Upper lobe of left lung (tissue), 6 donors: ENCODE measurements around the gene DGLUCY. TPM values are rescaled to one million over a fixed set of nuclear protein-coding genes. Genes with fewer than 3 reads are reported as not detected.
"Not testable (repeated sequence)": the region's sequence is repeated elsewhere in the genome, so short reads cannot be mapped to it uniquely, and the experiment has no call there.

Experiments
- ATAC-seq, 2 donors: fragments of 200-7000 bp; cut with Tn5 transposase; one replicate each; pipeline ENCODE4 v1.9.1; 2022; ENCODE audit warnings: mild to moderate bottlenecking in 2 of 2, moderate library complexity in 2 of 2; ENCODE audit not compliant: low FRiP score in 2 of 2
- DNase-seq, 2 donors: peaks; one replicate each; pipeline ENCODE4 v3.0.0-alpha.2; 2019 to 2020
- H3K27ac ChIP-seq, 4 donors: fragments of 200-600 bp; sonication (generic); one replicate each; pipeline ENCODE4 v1.5.1; 2016 to 2019
- H3K27me3 ChIP-seq, 4 donors: fragments of 200-600 bp; sonication (generic); one replicate each; pipeline ENCODE4 v1.5.1; 2017 to 2019
- H3K36me3 ChIP-seq, 4 donors: fragments of 200-600 bp; sonication (generic); one replicate each; pipeline ENCODE4 v1.5.1; 2016 to 2019
- H3K4me1 ChIP-seq, 4 donors: fragments of 200-600 bp; sonication (generic); one replicate each; pipeline ENCODE4 v1.5.1; 2018 to 2019
- H3K4me3 ChIP-seq, 4 donors: fragments of 200-600 bp; sonication (generic); one replicate each; pipeline ENCODE4 v1.5.1; 2017 to 2019; ENCODE audit warnings: mild to moderate bottlenecking in 2 of 4, moderate library complexity in 1 of 4
- H3K9me3 ChIP-seq, 4 donors: fragments of 200-600 bp; sonication (generic); one replicate each; pipeline ENCODE4 v1.5.1; 2018 to 2019
- EP300 ChIP-seq, 4 donors: sonication (generic); formaldehyde crosslinking; IDR thresholded peaks; one replicate each; pipeline ENCODE4 v1.5.1; 2017; ENCODE audit warnings: antibody characterized with exemption in 4 of 4, control low read depth in 2 of 4
- POLR2A ChIP-seq, 4 donors: fragments of 450-650 bp; IDR thresholded peaks; one replicate each; pipeline ENCODE4 v1.5.1; 2016 to 2017; ENCODE audit warnings: antibody characterized with exemption in 4 of 4, mild to moderate bottlenecking in 2 of 4
- POLR2AphosphoS5 ChIP-seq, 2 donors: sonication (generic); formaldehyde crosslinking; IDR thresholded peaks; one replicate each; pipeline ENCODE4 v1.5.1; 2017; ENCODE audit warnings: antibody characterized with exemption in 2 of 2
- WGBS, 2 donors: methylation state at CpG; one replicate each; pipeline ENCODE4 v1.1.5; 2017 to 2018; 5-methylcytosine and 5-hydroxymethylcytosine counted together
- total RNA-seq, 6 donors: library from RNA; depleted of rRNA in 4 of 6; stranded (reverse); fragments of >200 nt in 4 of 6; gene quantifications; one replicate each; pipeline versions ENCODE4 v1.1.0 to v1.2.1, GENCODE V29; 2016 to 2021
- TF ChIP-seq, protein P1 (sequence below), 6 experiments: fragments of 450-650 bp in 4 of 6; fragments of 200-600 bp in 2 of 6; sonication (generic) in 2 of 6; IDR thresholded peaks; one replicate each; pipeline ENCODE4 v1.5.1; 2016 to 2019; ENCODE audit warnings: antibody characterized with exemption in 6 of 6
- donor health status: DM: no; HTN: no; CAD: no; lungs with moderate emphysema.
- donor health status: DM: no; HTN: yes; CAD: no; lungs with severe emphysema.

The DGLUCY gene
- total RNA-seq, 6 donors from 2014 or later = 54.7 to 141 (median 80.3) TPM

DNA sequence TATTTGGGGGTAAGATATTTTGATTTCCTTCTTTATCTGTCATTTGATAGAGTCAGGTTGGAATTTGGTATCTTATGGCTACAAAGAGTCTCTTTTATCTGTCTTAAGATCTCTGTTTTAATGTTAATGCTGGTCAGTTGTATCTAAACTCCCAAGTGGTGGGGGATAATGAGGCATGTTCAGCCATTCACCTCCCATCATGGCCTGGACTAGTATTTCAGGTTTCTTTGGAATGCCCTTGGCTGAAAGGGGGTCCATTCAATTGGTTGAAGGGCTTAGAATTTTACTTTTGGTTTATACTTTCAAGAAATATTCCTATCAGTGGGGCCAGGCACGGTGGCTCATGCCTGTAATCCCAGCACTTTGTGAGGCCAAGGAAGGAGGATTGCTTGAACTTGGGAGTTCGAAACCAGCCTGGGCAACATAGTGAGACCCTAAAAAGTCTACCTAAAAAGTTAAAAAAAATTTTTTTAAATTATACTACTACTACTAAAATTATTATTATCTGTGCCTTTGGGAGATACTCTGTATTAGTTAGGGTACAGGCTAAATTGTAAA, 4.7 kb downstream of the DGLUCY start:
- H3K27ac ChIP-seq = no peak overlapping the region
- TF ChIP-seq, protein P1, sequence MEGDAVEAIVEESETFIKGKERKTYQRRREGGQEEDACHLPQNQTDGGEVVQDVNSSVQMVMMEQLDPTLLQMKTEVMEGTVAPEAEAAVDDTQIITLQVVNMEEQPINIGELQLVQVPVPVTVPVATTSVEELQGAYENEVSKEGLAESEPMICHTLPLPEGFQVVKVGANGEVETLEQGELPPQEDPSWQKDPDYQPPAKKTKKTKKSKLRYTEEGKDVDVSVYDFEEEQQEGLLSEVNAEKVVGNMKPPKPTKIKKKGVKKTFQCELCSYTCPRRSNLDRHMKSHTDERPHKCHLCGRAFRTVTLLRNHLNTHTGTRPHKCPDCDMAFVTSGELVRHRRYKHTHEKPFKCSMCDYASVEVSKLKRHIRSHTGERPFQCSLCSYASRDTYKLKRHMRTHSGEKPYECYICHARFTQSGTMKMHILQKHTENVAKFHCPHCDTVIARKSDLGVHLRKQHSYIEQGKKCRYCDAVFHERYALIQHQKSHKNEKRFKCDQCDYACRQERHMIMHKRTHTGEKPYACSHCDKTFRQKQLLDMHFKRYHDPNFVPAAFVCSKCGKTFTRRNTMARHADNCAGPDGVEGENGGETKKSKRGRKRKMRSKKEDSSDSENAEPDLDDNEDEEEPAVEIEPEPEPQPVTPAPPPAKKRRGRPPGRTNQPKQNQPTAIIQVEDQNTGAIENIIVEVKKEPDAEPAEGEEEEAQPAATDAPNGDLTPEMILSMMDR (IDR thresholded peaks at IDR 0.05) = no peak
- TF ChIP-seq POLR2AphosphoS5 (IDR thresholded peaks at IDR 0.05) = no peak
- TF ChIP-seq POLR2A (IDR thresholded peaks at IDR 0.05) = no peak
- TF ChIP-seq EP300 (IDR thresholded peaks at IDR 0.05) = no peak
- ATAC-seq (no peak), DNase-seq (no peak)
- no peaks in the 10 kb centered on the region for H3K27me3 ChIP-seq
- H3K4me1 ChIP-seq = peaks cover 19 to 56% (median 35%) of the 10 kb centered on the region in 4 donors
- WGBS, 2 donors = 92 to 95% methylated on average over 2 of the region's 2 CpGs
- no peak overlapping the region for H3K4me3 ChIP-seq
- H3K36me3 ChIP-seq = peaks cover 0 to 7% (median 2%) of the 10 kb centered on the region in 4 donors
- no peaks in the 10 kb centered on the region for H3K9me3 ChIP-seq

DNA sequence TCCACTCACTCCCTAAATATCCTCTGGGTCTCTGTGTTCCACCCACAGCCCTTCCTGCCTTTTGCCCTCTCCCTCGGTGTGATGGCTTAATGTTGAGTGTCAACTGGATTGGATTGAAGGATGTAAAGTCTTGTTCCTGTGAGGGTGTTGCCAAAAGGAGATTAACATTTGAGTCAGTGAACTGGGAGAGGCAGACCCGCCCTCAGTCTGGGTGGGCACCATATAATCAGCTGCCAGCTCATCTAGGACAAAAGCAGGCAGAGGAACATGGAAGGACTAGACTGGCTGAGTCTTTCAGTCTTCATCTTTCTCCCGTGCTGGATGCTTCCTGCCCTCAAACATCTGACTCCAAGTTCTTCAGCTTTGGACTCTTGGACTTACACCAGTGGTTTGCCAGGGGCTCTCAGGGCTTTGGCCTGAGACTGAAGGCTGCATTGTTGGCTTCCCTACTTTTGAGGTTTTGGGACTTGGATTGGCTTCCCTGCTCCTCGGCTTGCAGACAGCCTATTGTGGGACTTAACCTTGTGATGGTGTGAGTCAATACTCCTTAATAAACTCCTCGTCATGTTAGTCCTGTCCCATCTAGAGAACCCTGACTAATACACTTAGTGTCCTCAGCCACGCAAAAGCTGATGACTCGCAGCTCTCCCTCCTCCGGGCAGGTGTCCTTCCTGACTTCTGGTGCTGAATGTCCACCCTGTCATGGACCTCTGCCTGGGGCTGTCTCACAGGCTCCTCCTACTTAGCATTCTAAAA, 5.9 kb downstream of the DGLUCY start:
- DNase-seq (no peak), ATAC-seq (peak in 1 of 2 donors; percentile 55)
- Histone ChIP-seq H3K4me1 (peaks cover 22 to 63% (median 41%) of the 10 kb centered on the region in 4 donors), H3K9me3 (no peaks in the 10 kb centered on the region), H3K27ac (peak overlapping the region in 2 of 4 donors; percentile 16 to 30), H3K27me3 (no peaks in the 10 kb centered on the region), H3K4me3 (no peak overlapping the region), H3K36me3 (peaks cover 0 to 7% (median 2%) of the 10 kb centered on the region in 4 donors)
- 59 to 87% methylated on average over 7 to 8 of the region's 8 CpGs for WGBS, 2 donors
- TF ChIP-seq EP300 (IDR thresholded peaks at IDR 0.05) (no peak), POLR2A (IDR thresholded peaks at IDR 0.05) (no peak), POLR2AphosphoS5 (IDR thresholded peaks at IDR 0.05) (no peak)
- TF ChIP-seq, protein P1 (IDR thresholded peaks at IDR 0.05) = no peak

DNA sequence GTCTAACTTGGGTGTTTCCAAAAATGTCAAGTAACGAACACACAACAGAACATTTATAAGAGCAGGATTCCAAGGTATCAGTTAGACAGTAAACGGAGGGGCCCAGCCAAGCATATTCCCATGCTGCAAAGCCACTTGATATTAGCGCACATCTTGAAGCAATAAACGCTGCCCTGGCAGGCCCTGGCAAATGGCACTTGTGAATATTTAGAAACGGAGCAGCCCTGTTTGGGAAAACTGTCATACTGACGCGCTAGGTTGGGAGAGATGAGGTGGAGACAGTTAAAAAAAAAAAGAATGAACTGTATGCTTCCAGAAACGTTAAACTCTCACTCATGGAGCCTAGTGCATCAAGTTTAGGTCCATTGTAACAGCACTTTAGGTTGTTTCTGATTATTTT, 9.3 kb downstream of the DGLUCY start:
- ATAC-seq = no peak
- peak overlapping the region in 1 of 4 donors; percentile 16 for H3K27ac ChIP-seq
- TF ChIP-seq EP300 (IDR thresholded peaks at IDR 0.05) (no peak), POLR2A (IDR thresholded peaks at IDR 0.05) (no peak), POLR2AphosphoS5 (IDR thresholded peaks at IDR 0.05) (no peak)
- TF ChIP-seq, protein P1 (IDR thresholded peaks at IDR 0.05) = no peak
- H3K36me3 ChIP-seq = peaks cover 0 to 7% (median 3%) of the 10 kb centered on the region in 4 donors
- WGBS, 2 donors = 84 to 85% methylated on average over 8 of the region's 8 CpGs
- no peak overlapping the region for H3K4me3 ChIP-seq
- no peak for DNase-seq
- peaks cover 6 to 62% (median 32%) of the 10 kb centered on the region in 4 donors for H3K4me1 ChIP-seq
- H3K27me3 ChIP-seq = no peaks in the 10 kb centered on the region
- H3K9me3 ChIP-seq = no peaks in the 10 kb centered on the region

DNA sequence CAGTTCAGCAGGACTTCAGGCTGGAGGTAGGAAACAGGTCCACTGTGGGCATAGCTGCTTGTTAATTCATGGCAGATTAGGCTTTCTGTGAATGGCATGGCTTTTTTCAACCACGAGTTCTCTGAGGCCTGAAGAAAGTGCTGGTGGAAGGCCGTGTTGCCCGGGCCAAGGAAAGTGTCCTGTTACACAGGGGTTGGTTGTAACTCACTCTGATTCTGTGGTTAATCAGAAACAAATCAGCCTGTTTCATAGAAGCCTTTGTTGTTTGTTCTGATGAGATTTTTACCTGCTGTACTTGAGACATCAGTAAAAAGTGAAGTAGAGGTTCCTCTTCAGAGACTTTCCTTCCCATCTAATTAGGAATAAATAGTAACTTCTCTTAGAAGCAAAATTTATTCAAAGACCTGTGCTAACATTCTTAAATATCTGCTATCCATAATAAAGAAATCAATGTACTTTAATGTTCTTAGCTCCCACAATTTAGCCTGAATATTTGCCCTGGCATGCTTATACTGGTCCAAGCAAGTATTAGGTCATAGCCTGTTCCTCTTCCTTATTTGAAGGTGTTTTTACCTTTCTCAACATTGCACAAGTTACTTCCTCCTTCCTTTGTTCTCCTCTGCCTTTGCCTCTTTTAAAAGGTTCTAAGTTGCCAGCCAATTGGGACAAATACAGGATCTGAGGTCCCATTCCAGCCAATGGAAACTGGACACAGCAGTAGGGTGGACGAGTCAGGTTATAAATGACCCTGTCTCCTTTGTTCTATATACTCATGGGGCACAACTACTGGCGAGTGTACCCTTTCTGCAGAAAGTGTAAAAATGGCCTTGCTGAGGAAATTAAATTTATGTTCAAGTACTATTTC, 10.8 kb downstream of the DGLUCY start:
- not testable (repeated sequence) for DNase-seq, H3K36me3 ChIP-seq

DNA sequence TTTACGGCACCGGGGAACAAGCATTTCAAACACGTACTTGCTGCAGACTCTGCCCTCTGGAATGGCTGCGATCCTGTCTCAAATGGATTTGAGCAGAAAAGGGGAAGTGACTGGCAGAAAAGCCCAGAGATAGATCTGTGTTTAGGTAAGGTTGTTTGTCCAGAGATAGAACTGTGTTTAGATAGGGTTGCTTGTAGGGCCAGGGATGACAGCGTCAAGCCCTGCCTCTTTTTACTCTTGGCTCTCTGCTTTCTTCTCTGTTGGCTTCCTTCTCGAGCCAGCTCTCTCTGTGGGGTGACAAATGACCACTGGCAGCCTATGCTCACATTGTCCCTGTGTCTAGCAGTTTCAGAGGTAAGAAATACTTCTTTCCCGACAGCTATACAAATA, 11.4 kb downstream of the DGLUCY start:
- TF ChIP-seq, protein P1 (IDR thresholded peaks at IDR 0.05) = no peak
- TF ChIP-seq POLR2AphosphoS5 (IDR thresholded peaks at IDR 0.05) (no peak), EP300 (IDR thresholded peaks at IDR 0.05) (no peak), POLR2A (IDR thresholded peaks at IDR 0.05) (no peak)
- ATAC-seq (no peak), DNase-seq (no peak)
- Histone ChIP-seq H3K27me3 (no peaks in the 10 kb centered on the region), H3K4me3 (no peak overlapping the region), H3K9me3 (no peaks in the 10 kb centered on the region), H3K36me3 (peaks cover 0 to 13% (median 1%) of the 10 kb centered on the region in 4 donors), H3K27ac (peak overlapping the region; percentile 35 to 84 (median 41)), H3K4me1 (peaks cover 6 to 47% (median 23%) of the 10 kb centered on the region in 4 donors)
- 73 to 80% methylated on average over 7 of the region's 7 CpGs for WGBS, 2 donors

More for the DNA sequence above, 10.8 kb downstream of the DGLUCY start:
- not testable (repeated sequence) for H3K9me3 ChIP-seq, ATAC-seq, H3K27me3 ChIP-seq, H3K4me3 ChIP-seq
- 88 to 90% methylated on average over 5 of the region's 5 CpGs for WGBS, 2 donors
- peaks cover 6 to 53% (median 26%) of the 10 kb centered on the region in 4 donors for H3K4me1 ChIP-seq
- peak overlapping the region; percentile 35 to 84 (median 53) for H3K27ac ChIP-seq
